ENCODE results near the gene RHBDD1.

RHBDD1 gene

DNA sequence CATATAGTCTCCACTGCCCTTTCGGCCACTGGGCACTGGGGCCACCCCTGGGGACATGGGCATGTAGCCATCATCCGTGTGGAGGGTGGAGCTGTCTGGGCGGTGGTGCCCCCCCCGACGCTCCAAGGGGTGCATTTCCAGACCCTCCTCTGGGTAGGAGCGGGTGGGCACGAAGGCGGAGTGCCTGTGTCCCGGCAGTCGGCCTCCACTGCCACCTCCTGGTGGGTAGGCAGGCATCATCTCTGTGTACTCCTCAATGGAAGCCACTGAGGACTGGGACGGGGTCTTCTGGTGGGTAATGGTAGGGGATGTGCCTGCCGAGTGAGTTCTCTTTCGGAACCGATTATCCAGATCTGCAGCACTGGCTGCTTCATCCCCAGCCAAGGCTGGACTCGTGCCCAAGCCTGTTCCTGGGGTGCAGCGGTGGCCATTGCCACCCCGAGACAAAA, 39.0 kb upstream of the RHBDD1 start:
- H3K27ac Mint-ChIP-seq: no peak overlapping the region
- peaks cover 5% of the 10 kb centered on the region for H3K36me3 Mint-ChIP-seq (ENCODE audit: low read depth)
- no peaks in the 10 kb centered on the region for H3K9me3 Mint-ChIP-seq
- H3K4me1 Mint-ChIP-seq (ENCODE audit: low read depth): peaks cover 63% of the 10 kb centered on the region
- H3K4me3 Mint-ChIP-seq: peak overlapping the region; percentile 5
- no peaks in the 10 kb centered on the region for H3K27me3 Mint-ChIP-seq

- Mint-ChIP-seq H3K4me3 (peak overlapping the region; percentile 8), H3K27ac (no peak overlapping the region), H3K9me3 (no peaks in the 10 kb centered on the region), H3K4me1 (ENCODE audit: low read depth) (peaks cover 61% of the 10 kb centered on the region), H3K27me3 (peaks cover under 1% of the 10 kb centered on the region), H3K36me3 (ENCODE audit: low read depth) (peaks cover 5% of the 10 kb centered on the region)
Observed at GRCh38 chr2:226797289-226797988, 38.4 kb upstream of the RHBDD1 start.

GRCh38 chr2:226797989-226798421, 37.8 kb upstream of the RHBDD1 start:
- Mint-ChIP-seq H3K4me1 (ENCODE audit: low read depth) (peaks cover 59% of the 10 kb centered on the region), H3K4me3 (peak overlapping the region; percentile 84), H3K9me3 (no peaks in the 10 kb centered on the region), H3K27me3 (peaks cover 6% of the 10 kb centered on the region), H3K27ac (no peak overlapping the region), H3K36me3 (ENCODE audit: low read depth) (peaks cover 5% of the 10 kb centered on the region)

DNA sequence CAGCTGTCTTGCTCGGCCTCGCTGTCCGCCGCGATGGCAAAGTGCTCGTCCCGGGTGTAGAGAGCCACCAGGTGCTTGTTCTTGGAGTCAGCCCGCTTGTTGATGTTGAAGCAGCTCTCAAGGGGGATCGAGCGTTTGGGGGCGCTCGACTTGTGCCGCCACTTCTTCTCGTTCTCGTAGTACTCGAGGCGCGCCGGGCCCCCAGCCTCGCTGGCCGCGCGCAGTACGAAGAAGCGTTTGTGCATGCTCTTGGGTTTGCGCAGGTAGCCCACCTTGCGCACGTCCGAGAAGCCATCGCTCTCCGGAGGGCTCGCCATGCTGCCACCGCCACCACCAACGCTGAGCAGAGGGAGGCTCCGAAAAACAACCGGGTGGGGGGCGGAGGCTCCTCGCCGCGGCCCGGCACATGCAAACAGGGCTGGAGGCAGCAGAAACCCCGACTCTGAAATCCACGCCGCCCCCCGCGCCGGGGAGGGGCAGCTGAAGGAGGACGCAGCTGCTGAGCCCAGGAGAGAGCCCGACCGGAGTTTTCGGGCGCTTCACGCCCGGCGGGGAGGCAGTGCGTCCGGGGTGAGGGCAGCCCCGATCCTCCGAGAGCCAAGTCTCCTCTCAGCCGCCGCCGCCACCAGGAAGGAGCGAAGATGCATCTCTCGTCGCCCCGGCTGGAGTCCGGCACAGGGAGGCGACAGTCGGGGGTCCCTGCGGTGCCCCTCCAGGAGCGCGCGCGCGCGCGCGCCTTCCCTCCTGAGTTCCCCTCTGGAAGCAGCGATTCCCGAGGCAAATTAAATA, 37.2 kb upstream of the RHBDD1 start:
- H3K4me3 Mint-ChIP-seq: peak overlapping the region; percentile 84
- no peaks in the 10 kb centered on the region for H3K9me3 Mint-ChIP-seq
- peaks cover 5% of the 10 kb centered on the region for H3K36me3 Mint-ChIP-seq (ENCODE audit: low read depth)
- peaks cover 7% of the 10 kb centered on the region for H3K27me3 Mint-ChIP-seq
- peaks cover 53% of the 10 kb centered on the region for H3K4me1 Mint-ChIP-seq (ENCODE audit: low read depth)
- peak overlapping the region; percentile 61 for H3K27ac Mint-ChIP-seq

GRCh38 chr2:226799211-226799975, 36.5 kb upstream of the RHBDD1 start, which contains the start of gene IRS1:
TSS of gene IRS1 (minus strand) at chr2:226799820. CDS start at chr2:226798738, 1,082 bp downstream.
- H3K4me3 Mint-ChIP-seq: peak within 1 kb of the TSS; percentile 84
- no peaks in the 10 kb centered on the region for H3K9me3 Mint-ChIP-seq
- peaks cover 3% of the 10 kb centered on the region for H3K36me3 Mint-ChIP-seq (ENCODE audit: low read depth)
- peaks cover 8% of the 10 kb centered on the region for H3K27me3 Mint-ChIP-seq
- peak within 1 kb of the TSS; percentile 63 for H3K27ac Mint-ChIP-seq
- peaks cover 45% of the 10 kb centered on the region for H3K4me1 Mint-ChIP-seq (ENCODE audit: low read depth)

GRCh38 chr2:226799976-226800940, 35.6 kb upstream of the RHBDD1 start:
- Mint-ChIP-seq H3K27me3 (peaks cover 10% of the 10 kb centered on the region), H3K4me1 (ENCODE audit: low read depth) (peaks cover 40% of the 10 kb centered on the region), H3K36me3 (ENCODE audit: low read depth) (no peaks in the 10 kb centered on the region), H3K9me3 (no peaks in the 10 kb centered on the region), H3K27ac (peak overlapping the region; percentile 63), H3K4me3 (peak overlapping the region; percentile 84)

DNA sequence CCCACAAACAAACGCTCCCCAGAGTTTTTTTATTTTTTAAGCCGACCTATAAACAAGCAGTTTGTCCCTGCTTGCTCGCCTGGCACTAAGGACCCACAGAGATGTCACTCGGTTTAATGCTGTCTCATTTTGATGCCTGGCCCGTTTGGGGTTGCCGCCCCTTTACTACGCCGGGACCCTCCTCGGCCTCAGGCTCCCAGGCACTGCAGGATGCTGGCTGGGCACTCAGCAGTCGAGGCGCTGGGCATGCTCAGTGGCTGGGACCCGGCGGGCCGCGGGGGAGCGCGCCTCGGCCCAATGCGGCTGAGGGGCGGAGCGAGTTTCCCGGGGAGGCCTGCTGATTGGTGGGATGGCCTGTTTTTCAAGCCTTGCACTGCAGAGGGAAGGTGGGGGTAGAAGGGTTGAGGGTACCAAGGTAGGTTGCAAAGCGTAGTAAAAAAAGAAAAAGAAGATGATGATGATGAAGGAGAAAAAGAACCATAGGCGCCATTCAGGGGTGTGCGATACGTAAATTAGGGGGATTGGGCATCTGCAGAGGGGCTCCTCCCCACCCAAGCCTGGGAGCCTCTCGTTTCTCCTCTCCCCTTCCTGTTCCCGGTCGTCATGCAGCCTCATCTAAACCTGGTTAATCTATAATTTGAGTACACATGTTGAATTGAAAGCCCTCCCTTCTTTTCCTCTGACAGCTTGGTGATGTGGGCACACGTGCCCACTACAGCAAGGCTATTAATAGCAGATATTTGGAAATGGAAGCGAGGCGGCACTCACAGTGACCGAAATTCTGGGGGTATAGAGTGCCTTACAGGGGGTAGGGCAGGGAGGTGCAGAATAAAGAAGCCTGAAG, 34.7 kb upstream of the RHBDD1 start:
- H3K27ac Mint-ChIP-seq: peak overlapping the region; percentile 57
- H3K4me3 Mint-ChIP-seq: peak overlapping the region; percentile 84
- H3K27me3 Mint-ChIP-seq: peaks cover 16% of the 10 kb centered on the region
- H3K36me3 Mint-ChIP-seq (ENCODE audit: low read depth): no peaks in the 10 kb centered on the region
- H3K9me3 Mint-ChIP-seq: no peaks in the 10 kb centered on the region
- H3K4me1 Mint-ChIP-seq (ENCODE audit: low read depth): peaks cover 37% of the 10 kb centered on the region

GRCh38 chr2:226802573-226802972, 33.3 kb upstream of the RHBDD1 start:
- Mint-ChIP-seq H3K4me1 (ENCODE audit: low read depth) (peaks cover 27% of the 10 kb centered on the region), H3K36me3 (ENCODE audit: low read depth) (no peaks in the 10 kb centered on the region), H3K4me3 (no peak overlapping the region), H3K9me3 (no peaks in the 10 kb centered on the region), H3K27me3 (peaks cover 25% of the 10 kb centered on the region), H3K27ac (no peak overlapping the region)

GRCh38 chr2:226803410-226803809, 32.4 kb upstream of the RHBDD1 start:
- Mint-ChIP-seq H3K9me3 (no peaks in the 10 kb centered on the region), H3K4me1 (ENCODE audit: low read depth) (peaks cover 25% of the 10 kb centered on the region), H3K27ac (no peak overlapping the region), H3K27me3 (peaks cover 30% of the 10 kb centered on the region), H3K4me3 (no peak overlapping the region), H3K36me3 (ENCODE audit: low read depth) (no peaks in the 10 kb centered on the region)

- Mint-ChIP-seq H3K9me3 (peaks cover 3% of the 10 kb centered on the region), H3K27me3 (peaks cover 36% of the 10 kb centered on the region), H3K36me3 (ENCODE audit: low read depth) (no peaks in the 10 kb centered on the region), H3K4me1 (ENCODE audit: low read depth) (no peaks in the 10 kb centered on the region), H3K4me3 (no peak overlapping the region), H3K27ac (no peak overlapping the region)
Observed at GRCh38 chr2:226813148-226813701, 22.6 kb upstream of the RHBDD1 start.

DNA sequence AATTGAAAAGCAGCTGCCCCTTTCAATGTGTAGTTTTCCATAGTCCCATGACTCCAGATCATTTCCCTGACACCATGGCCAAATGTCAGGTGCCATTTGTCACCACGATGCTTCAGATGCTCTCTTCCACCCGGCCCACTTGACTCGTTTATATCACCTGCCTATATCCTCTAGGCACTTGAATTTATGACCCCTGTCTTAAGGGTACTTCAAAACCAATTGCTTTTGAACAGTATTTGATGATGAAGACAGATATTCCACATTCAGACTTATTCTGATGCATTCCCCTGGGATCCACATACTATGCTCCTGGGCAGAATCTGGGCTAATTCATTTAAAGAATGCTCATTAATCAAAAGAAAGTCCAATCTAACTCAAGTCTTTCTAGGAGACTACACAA, 16.9 kb upstream of the RHBDD1 start:
- Mint-ChIP-seq H3K27me3 (peaks cover 19% of the 10 kb centered on the region), H3K27ac (no peak overlapping the region), H3K36me3 (ENCODE audit: low read depth) (no peaks in the 10 kb centered on the region), H3K4me3 (no peak overlapping the region), H3K9me3 (no peaks in the 10 kb centered on the region), H3K4me1 (ENCODE audit: low read depth) (no peaks in the 10 kb centered on the region)

DNA sequence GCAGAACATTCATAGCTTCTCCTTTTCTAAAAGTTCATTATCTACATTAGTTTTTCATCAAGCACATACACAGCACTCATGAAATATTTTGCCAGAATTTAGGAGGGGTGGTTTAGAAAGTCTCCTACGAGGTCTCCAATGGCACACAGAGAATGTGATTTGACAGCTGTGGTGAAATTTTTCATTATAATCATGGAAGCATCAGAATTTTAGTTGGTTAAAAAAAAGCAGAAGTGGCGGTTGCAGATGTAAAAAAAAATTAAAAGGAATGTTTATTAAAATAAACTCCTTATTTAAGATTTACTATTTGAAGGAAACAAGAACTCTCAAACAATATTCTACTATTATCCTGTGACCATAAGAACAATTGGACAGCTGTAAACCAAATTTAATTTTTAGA, 10.8 kb upstream of the RHBDD1 start:
- H3K27me3 Mint-ChIP-seq: peaks cover under 1% of the 10 kb centered on the region
- H3K4me3 Mint-ChIP-seq: no peak overlapping the region
- H3K27ac Mint-ChIP-seq: no peak overlapping the region

DNA sequence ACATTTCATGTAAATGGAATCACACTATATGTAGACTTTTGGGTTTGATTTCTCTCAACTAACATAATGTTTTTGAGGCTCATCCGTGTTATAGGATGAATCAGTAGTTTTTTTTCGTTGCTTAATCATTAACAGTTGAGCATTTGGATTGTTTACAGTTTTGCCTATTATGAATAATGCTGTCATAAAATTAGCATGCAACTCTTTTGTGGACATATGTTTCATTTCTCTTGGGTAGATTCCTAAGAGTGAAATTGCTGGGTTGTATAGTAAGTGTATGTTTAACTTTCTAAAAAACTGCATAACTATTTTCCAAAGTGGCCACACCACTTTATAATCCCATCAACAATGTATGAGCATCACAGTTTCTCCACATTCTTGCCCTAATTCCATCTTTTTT, 7.7 kb upstream of the RHBDD1 start:
- H3K9me3 Mint-ChIP-seq: no peaks in the 10 kb centered on the region
- no peak overlapping the region for H3K27ac Mint-ChIP-seq
- peaks cover 19% of the 10 kb centered on the region for H3K36me3 Mint-ChIP-seq (ENCODE audit: low read depth)
- H3K4me3 Mint-ChIP-seq: no peak overlapping the region
- H3K27me3 Mint-ChIP-seq: no peaks in the 10 kb centered on the region
- H3K4me1 Mint-ChIP-seq (ENCODE audit: low read depth): peaks cover 18% of the 10 kb centered on the region

More for the DNA sequence above, 10.8 kb upstream of the RHBDD1 start:
- Mint-ChIP-seq H3K9me3 (no peaks in the 10 kb centered on the region), H3K36me3 (ENCODE audit: low read depth) (no peaks in the 10 kb centered on the region), H3K4me1 (ENCODE audit: low read depth) (peaks cover 8% of the 10 kb centered on the region)
